ENCODE data around the gene CAMK1D. TPM values are rescaled to one million over a fixed set of nuclear protein-coding genes. Genes with fewer than 3 reads are reported as not detected.

The CAMK1D gene
- polyA plus RNA-seq, 1 of the 3 experiments (the other 2 are of a cell fraction): 4.1 TPM

DNA sequence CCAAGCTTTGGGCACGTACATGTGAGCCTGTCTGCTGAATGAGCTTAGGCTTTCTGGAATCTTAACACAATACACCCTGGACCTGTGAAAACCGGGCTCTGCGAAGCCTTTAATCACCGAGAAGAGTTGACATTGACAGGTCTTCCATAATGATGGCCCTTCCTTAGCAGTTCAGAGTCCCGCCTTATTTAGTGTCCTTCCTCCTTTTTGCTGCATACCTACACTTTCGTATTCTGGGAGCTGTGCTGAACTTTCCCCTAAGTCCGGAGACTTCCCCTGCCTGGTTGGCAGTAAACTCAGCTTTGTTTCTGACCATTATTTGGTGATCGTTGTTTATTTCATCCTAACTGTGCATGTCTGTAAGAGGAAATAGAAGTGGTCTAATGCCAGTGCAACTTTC lies 212.0 kb downstream of the CAMK1D start:
- no peak for TF ChIP-seq FOSL2 (IDR thresholded peaks at IDR 0.05; ENCODE audit: borderline replicate concordance, low read depth)
- POLR2A ChIA-PET: no interaction called here
- H3K27me3 ChIP-seq (ENCODE audit: insufficient read depth): no peaks in the 10 kb centered on the region
- H3K9me2 ChIP-seq: no peaks in the 10 kb centered on the region
- no peak overlapping the region for H3K4me3 ChIP-seq (ENCODE audit: low read depth in 2 of 2, low read length in 1 of 2)
- no peak for DNase-seq
- no peaks in the 10 kb centered on the region for H3K4me1 ChIP-seq (ENCODE audit: control insufficient read depth in 1 of 2, insufficient read depth in 2 of 2, low read depth in 1 of 2, low read length in 1 of 2)
- no peaks in the 10 kb centered on the region for H3K79me2 ChIP-seq (ENCODE audit: insufficient read depth)
- CTCF ChIA-PET: interaction anchor here (1.2 kb wide), 1 partner anchor 13 kb away, joined by 4 read pairs; no protein-coding TSS in a partner anchor
- WGBS (ENCODE audit: low lambda C conversion rate): 90% methylated on average over 8 of the region's 8 CpGs
- no peaks in the 10 kb centered on the region for H3F3A ChIP-seq (replicated peaks; ENCODE audit: insufficient read depth)
- H4K20me1 ChIP-seq (ENCODE audit: insufficient read depth): no peaks in the 10 kb centered on the region
- no peak overlapping the region for H2AFZ ChIP-seq (ENCODE audit: low read depth)
- no peak overlapping the region for H3K9ac ChIP-seq
- no peak overlapping the region for H3K4me2 ChIP-seq
- H3K9me3 ChIP-seq: no peaks in the 10 kb centered on the region
- no peak overlapping the region for H3K27ac ChIP-seq (ENCODE audit: low read depth in 2 of 2, low read length in 1 of 2)
- no peaks in the 10 kb centered on the region for H3K36me3 ChIP-seq (replicated peaks in 1 of 2; ENCODE audit: control insufficient read depth in 1 of 2, insufficient read depth in 2 of 2, low read length in 1 of 2)

DNA sequence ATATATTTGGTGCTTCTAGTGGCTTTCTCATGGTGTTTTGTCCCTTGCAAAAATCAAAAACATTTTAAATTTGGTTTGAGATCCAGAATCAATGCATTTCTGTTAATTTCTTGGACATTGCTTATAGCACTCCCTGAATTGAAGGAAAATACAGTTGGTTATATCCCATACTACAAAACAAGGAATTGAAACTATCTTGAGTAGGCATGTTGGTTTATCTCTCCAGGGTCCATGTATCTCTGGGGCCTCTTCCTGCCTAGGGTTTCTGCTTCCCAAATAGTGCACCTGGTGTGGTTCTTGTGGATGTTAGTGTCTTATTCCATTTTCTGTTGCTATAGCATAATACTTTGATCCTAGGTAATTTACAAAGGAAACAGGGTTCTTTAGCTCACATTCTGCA lies 212.4 kb downstream of the CAMK1D start:
- Histone ChIP-seq H3K4me3 (ENCODE audit: low read depth in 2 of 2, low read length in 1 of 2) (no peak overlapping the region), H3K9ac (no peak overlapping the region), H3K4me2 (no peak overlapping the region), H3K4me1 (ENCODE audit: control insufficient read depth in 1 of 2, insufficient read depth in 2 of 2, low read depth in 1 of 2, low read length in 1 of 2) (no peaks in the 10 kb centered on the region), H3K9me3 (no peaks in the 10 kb centered on the region), H3K9me2 (no peaks in the 10 kb centered on the region), H3K79me2 (ENCODE audit: insufficient read depth) (no peaks in the 10 kb centered on the region), H3F3A (replicated peaks; ENCODE audit: insufficient read depth) (no peaks in the 10 kb centered on the region), H2AFZ (ENCODE audit: low read depth) (no peak overlapping the region), H3K27me3 (ENCODE audit: insufficient read depth) (no peaks in the 10 kb centered on the region), H4K20me1 (ENCODE audit: insufficient read depth) (no peaks in the 10 kb centered on the region), H3K36me3 (replicated peaks in 1 of 2; ENCODE audit: control insufficient read depth in 1 of 2, insufficient read depth in 2 of 2, low read length in 1 of 2) (no peaks in the 10 kb centered on the region), H3K27ac (ENCODE audit: low read depth in 2 of 2, low read length in 1 of 2) (no peak overlapping the region)
- CTCF ChIA-PET: no interaction called here
- no peak for DNase-seq
- POLR2A ChIA-PET: no interaction called here
- TF ChIP-seq GABPA (IDR thresholded peaks at IDR 0.05; ENCODE audit: low read depth) (no peak), TCF12 (IDR thresholded peaks at IDR 0.05) (no peak), SIN3A (IDR thresholded peaks at IDR 0.05; ENCODE audit: borderline replicate concordance, low read depth, low read length) (no peak), TEAD4 (IDR thresholded peaks at IDR 0.05; ENCODE audit: borderline replicate concordance, insufficient read depth) (no peak), TAF1 (IDR thresholded peaks at IDR 0.05; ENCODE audit: borderline replicate concordance, low read depth, low read length) (no peak), JUND (IDR thresholded peaks at IDR 0.05) (no peak), YY1 (IDR thresholded peaks at IDR 0.05; ENCODE audit: low read depth) (no peak), RFX5 (IDR thresholded peaks at IDR 0.05; ENCODE audit: low read length) (no peak), RAD21 (IDR thresholded peaks at IDR 0.05; ENCODE audit: low read length) (no peak), MXI1 (IDR thresholded peaks at IDR 0.05; ENCODE audit: low read depth, low read length) (no peak), NRF1 (IDR thresholded peaks at IDR 0.05; ENCODE audit: low read depth, low read length) (no peak), GATA2 (CRISPR knock-in tag; IDR thresholded peaks at IDR 0.05) (no peak), FOSL2 (IDR thresholded peaks at IDR 0.05; ENCODE audit: borderline replicate concordance, low read depth) (no peak), ELF1 (IDR thresholded peaks at IDR 0.05) (no peak), EZH2phosphoT487 (IDR thresholded peaks at IDR 0.05; ENCODE audit: borderline replicate concordance, low read depth) (no peak), FOXM1 (IDR thresholded peaks at IDR 0.05; ENCODE audit: low read depth) (no peak), RCOR1 (IDR thresholded peaks at IDR 0.05; ENCODE audit: low read length) (no peak), CHD2 (IDR thresholded peaks at IDR 0.05; ENCODE audit: low read length, partially characterized antibody) (no peak)
- TF ChIP-seq, protein P1, sequence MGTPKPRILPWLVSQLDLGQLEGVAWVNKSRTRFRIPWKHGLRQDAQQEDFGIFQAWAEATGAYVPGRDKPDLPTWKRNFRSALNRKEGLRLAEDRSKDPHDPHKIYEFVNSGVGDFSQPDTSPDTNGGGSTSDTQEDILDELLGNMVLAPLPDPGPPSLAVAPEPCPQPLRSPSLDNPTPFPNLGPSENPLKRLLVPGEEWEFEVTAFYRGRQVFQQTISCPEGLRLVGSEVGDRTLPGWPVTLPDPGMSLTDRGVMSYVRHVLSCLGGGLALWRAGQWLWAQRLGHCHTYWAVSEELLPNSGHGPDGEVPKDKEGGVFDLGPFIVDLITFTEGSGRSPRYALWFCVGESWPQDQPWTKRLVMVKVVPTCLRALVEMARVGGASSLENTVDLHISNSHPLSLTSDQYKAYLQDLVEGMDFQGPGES (IDR thresholded peaks at IDR 0.05; ENCODE audit: low read depth, low read length): no peak
- TF ChIP-seq, protein P2, sequence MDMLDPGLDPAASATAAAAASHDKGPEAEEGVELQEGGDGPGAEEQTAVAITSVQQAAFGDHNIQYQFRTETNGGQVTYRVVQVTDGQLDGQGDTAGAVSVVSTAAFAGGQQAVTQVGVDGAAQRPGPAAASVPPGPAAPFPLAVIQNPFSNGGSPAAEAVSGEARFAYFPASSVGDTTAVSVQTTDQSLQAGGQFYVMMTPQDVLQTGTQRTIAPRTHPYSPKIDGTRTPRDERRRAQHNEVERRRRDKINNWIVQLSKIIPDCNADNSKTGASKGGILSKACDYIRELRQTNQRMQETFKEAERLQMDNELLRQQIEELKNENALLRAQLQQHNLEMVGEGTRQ (IDR thresholded peaks at IDR 0.05; ENCODE audit: borderline replicate concordance, low read depth, low read length): no peak

All from SK-N-SH (cell line).